ENCODE results near the gene IGSF9.

The IGSF9 gene

GRCh38 chr1:159877695-159878444 is 67.5 kb downstream of the IGSF9 start:
- Mint-ChIP-seq H3K4me3 (no peak overlapping the region), H3K9me3 (no peaks in the 10 kb centered on the region), H3K4me1 (no peaks in the 10 kb centered on the region), H3K27ac (no peak overlapping the region), H3K27me3 (ENCODE audit: low read depth, poor library complexity) (peaks cover 12% of the 10 kb centered on the region), H3K36me3 (ENCODE audit: low read depth) (no peaks in the 10 kb centered on the region)
- no peak for TF ChIP-seq CTCF (IDR thresholded peaks at IDR 0.05)
- no peak for DNase-seq
